MM.1S (cell line): Measurements from ENCODE around the gene RFX2.

Experiments
- CTCF ChIP-seq: fragments of 300-600 bp; sonication (generic); IDR thresholded peaks from 2 replicates; pipeline ENCODE4 v1.5.1; 2016; ENCODE audit warnings: antibody characterized with exemption, low read length, mixed read lengths
- EZH2 ChIP-seq: fragments of 300-600 bp; sonication (generic); optimal IDR thresholded peaks from 2 replicates; pipeline ENCODE3; 2017; ENCODE audit warnings: low read depth, mild to moderate bottlenecking, antibody characterized with exemption, low read length, mixed read lengths
- EZH2phosphoT487 ChIP-seq: fragments of 300-600 bp; sonication (generic); IDR thresholded peaks from 2 replicates; pipeline ENCODE4 v1.6.1; 2018; ENCODE audit warnings: antibody characterized with exemption, low read length

GRCh38 chr19:6103217-6103644, 7.1 kb downstream of the RFX2 start:
- no peak for TF ChIP-seq EZH2
- no peak for TF ChIP-seq CTCF
- TF ChIP-seq EZH2phosphoT487: no peak
